GM18867 (cell line): ENCODE results near the gene LAG3.

Source experiments
- ATAC-seq: cut with Tn5 transposase; IDR thresholded peaks from one replicate; pipeline ENCODE4 v1.9.1; 2021; ENCODE audit warnings: mild to moderate bottlenecking, moderate library complexity; ENCODE audit not compliant: unreplicated experiment

Gene LAG3

DNA sequence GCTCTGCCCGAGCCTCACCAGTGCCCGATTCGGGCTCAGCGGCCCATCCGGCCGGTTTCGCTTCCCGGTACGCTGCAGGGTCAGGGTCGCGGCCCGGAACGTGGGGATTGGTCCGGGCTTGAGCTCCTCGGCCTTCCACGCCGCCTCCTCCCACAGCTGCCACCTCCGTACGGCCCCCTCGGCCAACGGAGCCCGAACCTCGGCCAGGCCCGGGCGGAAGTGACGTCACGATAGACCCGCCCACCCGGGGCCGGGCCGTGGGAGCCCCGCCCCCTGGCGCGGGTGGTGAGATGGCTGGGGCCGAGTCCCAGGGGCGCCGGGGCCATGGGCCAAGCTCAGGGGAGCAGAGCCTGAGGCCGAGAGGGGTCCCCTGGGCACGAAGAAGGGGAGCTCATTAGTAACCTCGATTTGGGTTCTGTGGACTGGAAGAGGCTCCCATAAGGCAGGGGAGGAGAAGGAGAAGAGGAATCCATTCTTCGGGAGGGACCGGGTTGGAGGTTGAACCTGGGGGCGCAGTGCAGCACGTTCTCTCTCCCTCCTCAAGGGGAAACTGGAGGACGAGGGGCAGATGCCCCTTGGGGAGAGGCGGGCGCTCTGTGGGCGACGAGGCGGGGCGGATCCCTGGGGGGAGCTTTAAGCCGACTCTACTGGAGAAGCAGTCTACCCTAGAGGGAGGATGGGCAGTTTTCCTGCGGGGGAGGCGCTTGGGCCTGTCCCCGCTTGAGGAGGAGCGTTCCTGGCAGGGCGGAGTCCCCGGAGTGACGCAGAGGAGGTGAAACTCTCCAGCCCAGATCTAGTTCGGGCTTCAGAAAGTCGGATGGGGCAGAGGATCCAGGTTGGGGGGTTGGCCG, 19.2 kb upstream of the LAG3 start, which contains the start of gene MLF2:
MLF2 (minus strand) TSS at position 221 of the 851 bp plus-strand sequence. CDS start 807 bp downstream, outside the sequence.
- peak; percentile 82 for ATAC-seq

DNA sequence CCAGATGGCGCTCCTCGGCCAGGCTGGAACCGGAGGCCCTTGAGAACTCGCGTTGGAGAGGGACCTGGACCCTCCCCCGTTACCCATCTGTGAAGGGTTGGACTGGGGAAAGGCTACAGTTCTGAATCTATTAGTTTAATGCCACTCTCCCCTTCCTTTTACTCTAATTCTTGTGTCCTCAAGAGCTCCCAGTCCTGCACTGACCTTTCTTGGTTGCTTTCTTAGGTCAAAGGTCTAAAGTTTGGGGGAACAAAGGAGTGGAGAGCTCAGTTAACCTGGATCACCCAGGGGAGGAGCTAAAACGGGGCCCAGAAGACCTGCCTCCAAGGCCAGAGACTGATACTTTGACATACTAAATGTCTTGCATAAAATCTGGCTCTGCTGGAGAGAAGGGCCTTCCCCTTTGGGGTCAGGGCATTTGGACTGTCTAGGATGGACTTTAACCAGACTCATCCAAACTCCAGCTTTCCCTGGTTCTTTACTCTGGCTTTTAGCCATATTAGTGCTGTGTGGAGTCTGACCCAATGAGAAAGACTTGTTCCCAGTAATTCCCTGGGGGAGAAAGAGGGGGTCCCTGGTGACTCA, 18.5 kb upstream of the LAG3 start:
- ATAC-seq: no peak

DNA sequence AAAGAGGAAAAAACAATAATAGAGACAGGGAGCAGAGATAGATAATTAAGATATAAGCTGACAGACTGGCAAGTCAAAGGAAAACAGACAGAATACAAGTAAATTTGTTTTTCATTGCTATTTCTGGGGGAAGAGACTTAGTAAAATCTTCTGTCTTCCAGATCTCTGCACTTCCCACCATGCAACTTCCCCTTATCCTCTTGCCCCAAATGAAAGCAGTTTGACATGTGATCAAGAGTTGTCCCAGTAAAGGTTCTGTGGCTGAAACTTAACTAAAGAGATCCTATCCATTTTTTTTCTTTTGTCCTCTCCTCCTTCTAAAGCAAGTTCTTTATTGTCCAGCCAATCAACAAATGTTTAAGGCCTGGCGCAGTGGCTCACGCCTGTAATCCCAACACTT, 17.9 kb upstream of the LAG3 start:
- ATAC-seq: no peak

DNA sequence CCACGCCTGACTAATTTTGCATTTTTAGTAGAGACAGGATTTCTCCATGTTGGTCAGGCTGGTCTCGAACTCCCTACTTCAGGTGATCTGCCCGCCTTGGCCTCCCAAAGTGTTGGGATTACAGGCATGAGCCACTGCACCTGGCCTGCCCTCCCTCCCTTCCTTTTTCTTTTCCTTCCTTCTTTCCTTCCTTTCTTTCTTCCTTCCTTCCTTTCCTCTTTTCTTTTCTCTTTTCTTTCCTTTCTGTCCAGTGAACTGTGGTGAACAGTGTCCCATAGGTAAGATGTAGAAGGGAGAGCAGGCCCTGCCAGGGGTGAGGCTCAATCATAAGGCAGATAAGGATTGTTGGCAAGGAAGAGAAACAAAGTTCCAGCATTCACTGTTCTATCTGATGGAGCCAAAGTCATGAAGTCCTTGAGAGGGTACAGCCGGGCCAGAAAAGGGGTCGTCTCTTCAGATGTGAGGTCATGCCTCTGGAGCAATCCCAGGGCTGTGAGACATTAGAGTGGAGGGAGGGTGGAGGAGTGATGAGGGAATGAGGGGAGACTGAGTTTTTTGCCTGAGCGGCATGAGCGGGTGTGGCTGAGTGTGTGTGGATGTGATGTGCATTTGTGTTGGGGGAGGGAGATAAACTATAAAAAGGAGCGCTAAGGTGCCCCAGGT, 15.2 kb upstream of the LAG3 start:
- no peak for ATAC-seq

DNA sequence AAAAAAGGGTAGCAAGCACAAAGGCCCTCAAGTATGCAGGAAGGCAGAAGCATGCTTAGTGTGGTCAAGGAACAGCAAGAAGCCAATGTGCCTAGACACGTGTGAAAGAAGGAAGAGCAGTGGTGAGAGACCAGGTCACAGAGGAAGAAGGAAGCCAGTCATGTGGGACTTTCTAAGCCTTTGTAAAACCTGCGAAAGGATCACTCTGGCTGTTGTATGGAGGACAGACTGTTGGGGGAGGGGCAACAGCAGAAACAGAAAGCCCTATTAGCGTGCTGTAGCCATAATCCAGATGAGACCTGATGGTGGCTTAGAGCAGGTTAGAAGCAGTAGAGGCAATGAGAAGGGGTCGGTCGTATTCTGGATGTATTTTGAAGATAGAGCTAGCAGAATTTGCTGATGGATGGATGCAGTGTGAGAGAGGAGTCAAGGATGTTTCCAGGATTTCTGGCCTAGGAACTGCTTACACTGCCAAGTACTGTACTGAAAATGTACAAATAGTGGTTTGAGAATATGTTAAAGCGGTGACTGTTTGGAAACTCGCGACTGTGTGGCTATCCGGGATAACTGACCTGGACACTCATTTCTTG, 13.7 kb upstream of the LAG3 start:
- no peak for ATAC-seq

DNA sequence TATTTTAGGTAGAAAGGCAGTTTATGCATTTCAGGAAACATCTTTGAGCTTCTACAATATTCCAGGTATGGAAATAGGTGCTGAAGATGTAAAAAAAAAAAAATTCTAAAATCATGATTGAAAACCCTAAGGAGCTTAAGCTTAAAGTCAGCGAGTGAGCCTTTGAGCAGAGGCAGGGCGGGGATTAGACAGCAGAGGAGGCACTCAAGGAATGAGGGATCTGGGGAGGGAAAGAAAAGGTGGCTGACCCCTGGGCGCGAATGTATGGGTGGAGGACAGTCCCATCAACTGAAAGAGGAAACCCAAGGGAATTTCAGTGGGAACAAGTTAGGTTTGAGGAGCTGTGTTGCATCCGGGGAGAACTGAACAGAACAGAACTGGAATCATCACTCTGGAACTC, 12.6 kb upstream of the LAG3 start:
- ATAC-seq: no peak

DNA sequence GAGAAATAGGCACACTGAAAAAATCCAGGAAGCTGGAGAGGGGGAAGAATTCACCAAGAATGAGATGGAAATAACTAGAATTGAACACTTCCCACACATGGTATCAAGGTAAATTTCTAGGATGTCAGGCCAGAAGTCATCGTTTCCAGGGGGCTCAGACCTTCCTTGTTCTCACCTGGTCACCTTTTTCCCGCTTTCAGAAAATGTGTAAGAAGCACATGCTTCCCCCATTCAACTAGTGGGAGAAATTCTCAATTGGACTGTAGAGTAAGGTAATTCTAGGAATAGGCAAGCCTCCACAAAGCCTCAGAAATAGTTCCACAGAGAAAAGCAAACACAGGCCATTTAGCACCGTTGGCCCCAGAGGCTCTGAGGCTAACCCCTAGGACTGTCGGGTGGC, 8.9 kb upstream of the LAG3 start:
- no peak for ATAC-seq

DNA sequence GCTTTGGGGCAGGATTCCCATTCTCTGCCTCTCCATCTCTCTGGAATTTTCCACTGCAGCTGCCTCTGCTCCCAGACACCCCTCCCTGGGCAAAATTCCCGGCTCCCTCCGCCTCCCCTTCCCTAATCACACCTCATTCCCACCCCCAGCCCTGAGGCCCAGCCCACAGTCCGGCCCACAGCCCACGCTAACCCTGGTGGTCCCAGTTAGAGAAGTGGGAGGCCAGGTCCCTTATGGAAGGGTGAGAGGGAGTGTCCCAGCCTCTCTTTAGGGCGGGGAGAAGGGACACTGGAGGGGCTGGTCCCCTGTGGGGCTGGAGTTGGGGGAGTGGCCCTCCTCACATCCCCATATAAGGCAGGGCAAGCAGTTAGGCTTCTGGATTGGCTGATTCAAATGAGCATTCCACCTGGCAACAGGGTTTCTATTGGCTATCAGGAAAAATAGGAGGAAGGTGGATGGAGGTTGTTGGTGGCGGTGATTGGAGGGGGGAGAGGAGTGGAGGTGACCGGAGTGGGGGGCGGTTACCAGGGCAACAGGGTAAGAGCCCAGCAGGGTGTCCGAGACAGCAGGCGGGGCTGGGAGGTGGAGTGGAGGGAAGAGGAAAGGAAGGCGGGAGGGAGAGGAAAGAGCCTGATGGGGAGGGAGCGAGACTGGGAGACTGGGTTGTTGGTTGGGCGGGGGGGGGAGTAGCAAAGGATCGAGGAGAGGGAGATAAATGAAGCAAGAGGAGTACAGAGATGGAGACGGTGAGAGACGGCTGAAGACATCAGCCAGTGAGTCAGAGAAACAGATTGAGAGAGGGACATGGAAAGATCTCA, 8.1 kb upstream of the LAG3 start:
- ATAC-seq: peak; percentile 77

DNA sequence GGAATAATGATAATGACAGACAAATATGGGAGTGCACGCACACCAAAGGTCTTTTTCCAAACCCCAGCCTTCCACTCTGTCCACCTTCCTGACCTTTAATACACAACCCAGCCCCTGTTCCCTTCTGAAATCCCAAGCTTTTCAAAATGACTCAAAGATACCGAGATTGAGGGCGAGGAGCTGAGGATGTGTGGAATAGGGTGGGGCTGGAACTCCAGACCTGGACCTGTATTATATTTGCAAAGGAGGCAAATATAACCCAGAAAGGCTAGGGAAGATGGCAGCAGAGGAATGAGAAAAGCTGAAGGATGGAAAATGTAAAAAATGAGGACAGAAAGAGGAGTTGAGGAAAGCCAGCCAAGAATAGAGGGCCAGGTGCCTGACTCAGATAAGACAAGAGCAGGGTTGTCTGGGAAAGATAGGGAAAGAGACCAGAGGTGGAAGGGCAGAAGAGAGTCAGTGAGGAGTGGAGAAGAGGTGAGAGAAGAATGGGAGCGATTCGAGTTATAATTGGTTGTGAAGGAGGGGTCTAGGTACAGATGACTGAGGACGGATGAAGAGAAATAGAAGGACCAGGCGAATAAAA, 7.2 kb upstream of the LAG3 start:
- no peak for ATAC-seq

DNA sequence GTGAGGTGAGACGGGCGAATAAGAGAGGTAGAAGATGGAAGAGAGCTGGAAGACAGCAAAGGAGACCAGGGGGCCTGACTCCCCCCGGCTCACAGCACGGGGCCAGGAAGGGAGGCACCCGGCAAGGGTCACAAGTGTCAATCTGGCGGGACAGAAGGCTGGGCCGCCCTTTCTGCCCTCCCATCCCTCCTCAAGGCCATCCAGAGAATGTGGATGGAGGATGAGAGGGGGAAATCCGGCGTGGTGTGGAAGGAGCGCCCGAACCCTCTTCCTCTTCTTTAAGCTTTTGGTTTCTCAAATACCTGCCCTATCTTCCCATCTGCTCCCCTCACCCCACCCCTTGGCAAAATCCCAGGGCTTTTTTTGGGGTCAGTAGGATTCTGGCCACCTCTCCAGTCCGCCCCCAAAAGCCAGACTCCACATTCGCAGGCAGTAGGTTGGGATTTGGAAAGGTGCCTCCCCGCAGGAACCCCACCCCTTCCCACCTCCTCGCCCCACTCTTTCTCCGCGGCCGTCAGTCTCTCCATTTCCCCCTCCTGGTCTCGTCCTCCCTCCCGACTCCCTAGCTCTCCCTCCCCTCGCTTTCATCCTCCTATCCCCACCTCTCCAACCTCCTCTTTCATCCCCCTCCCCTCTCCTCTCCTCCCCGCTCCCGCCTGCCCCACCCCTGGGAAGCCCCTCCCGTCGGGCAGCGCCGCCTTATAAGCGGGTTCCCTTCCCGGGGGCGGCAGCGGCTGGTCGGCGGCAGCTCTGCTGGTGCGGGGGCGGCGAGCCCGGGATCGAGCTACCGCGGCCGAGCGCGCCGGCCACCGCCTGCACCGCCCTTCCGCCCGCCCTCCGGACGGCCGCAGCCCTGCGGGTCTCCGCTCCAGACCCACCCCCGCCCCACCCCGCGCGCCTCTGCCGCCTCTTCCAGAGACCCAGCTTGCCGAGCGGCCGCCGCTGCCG, 6.4 kb upstream of the LAG3 start, which contains the start of gene PTMS:
PTMS (plus strand) TSS at position 730 of the 948 bp plus-strand sequence. CDS start 343 bp downstream, outside the sequence.
- peak; percentile 16 for ATAC-seq

DNA sequence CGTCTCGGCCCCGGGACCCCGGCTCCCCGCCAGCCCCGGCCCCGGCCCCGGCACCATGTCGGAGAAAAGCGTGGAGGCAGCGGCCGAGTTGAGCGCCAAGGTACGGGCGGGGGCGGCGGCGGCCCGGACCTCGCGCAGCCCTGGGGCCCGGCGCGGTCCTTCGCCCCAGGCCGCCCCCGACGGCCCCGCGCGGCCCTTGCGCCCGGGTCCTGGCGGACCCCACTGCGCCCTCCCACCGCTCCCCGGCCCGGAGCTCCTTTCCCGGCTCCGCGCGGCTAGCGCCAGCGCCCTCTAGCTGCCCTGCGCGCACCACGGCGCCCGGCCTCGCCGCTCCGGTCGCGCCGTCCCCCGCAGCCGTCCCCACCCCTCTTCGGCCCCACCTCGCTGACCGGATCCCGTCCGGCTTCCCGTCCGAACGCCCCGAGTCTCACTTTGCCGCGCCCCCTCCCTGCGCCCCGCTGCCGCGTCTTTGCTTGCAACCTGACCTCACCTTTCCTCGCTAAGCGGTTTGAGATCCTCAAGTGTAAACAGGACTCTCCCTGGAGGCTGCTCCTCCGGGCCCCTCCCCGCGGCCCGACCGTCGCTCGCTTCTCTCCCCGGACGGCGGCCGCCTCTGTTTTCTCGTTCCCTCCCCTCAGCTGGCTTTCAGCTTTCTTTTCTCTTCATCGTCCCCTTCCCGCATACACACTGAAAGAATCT, 5.5 kb upstream of the LAG3 start:
- peak; percentile 49 for ATAC-seq

DNA sequence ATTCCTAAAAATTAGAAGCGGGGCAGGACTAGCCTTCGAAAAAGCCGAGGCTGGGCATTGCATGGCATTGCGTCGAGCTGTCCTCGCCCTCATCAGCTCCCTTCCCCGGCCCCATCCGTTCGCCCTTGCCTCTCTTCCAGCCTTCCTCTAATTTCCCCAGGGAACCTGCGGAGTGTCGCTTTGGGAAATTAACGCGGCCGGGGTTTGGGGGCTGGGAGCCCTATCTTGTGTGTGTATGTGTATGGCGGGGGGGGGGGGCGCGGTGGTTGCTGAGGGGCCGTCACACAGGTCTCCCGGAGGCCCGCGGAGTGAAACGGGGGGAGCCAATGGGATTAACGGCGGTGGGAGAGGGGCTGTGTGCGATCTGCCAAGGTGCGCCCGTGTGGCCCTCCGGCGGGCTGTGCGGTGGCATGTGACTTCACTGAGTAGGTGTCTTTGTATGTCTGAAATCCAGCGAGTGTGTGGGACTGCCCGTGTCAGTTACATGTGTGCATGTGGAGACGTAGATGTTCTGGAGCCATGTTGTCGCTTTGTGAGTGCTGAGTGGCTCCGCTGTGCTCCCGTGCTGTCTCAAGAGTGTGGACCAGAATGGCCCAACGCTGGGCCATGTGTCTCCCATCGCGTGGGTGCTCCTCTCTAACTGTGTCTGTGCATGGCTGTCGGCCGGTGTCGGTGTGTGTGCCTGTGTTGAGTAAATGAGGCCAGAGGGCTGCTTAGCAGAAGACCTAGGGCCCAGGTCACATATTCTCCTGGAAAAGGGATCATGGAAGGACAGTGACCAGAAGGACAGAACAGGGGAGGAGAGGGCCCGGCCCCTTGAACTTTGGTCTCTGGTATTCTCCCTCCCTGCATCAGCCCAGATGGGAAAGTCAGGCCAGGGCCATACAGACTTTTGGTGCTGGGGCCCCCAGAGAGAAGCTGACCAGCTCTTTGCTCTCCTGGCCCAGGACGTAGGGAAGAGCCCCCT, 4.7 kb upstream of the LAG3 start:
- no peak for ATAC-seq

DNA sequence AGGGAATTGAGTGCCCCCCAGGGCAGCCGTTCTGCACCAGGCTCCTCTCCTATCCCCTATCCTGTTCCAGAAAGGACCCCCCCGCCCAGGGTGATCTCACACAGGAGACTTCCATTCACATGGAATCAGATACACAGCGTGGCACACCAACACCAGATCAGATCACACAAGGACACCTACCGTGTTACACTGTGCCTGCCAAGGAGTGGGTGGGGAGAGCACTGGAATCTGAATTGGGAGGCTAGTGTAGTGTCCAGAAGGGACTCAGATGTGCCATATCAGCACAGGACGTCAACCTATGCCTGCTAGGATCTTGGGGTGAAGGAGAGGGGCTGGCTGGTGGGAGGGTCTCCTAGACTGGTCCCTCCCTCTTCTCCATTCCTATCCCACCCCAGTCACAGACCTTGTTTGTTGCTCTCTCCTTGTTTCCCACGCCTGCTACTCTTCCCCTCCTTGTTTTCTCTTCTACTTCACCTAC, 3.8 kb upstream of the LAG3 start:
- no peak for ATAC-seq

DNA sequence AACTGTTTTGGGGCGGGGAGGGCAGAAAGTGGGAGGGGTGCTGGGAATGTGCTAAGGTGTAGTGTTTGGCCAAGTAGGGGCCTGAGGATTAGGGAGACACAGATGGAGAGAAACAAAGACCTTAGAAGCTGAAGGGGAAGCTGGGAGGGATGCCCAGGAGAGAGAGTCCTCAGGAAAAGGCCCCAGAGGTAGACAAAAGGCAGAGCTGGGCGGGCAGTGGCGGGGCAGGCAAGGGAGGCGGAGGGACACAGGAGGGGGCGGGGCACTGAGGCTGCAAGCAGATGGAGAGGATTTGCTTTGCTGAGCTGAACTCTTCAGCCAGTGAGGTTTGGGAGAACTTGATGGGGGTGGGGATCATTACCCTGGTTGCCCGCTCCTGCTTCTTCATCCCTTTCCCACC, 3.3 kb upstream of the LAG3 start:
- ATAC-seq: no peak

DNA sequence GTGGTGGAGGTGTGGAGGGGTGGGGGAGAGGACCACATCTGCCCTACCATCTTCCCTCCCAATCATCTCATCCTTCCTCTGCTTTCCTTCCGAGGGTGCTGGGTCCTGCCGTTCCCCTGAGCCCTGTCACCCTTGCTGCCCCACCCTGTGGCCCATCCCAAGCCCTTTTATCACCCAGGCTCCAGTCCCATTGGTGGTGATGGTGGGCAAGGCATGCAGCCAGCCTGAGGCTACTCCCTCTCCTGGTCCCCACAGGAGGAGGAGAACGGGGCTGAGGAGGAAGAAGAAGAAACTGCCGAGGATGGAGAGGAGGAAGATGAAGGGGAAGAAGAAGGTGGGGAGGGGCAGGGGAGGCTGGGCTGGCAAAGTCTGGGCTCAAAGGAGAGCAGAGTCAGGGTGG, 2.7 kb upstream of the LAG3 start:
- no peak for ATAC-seq

DNA sequence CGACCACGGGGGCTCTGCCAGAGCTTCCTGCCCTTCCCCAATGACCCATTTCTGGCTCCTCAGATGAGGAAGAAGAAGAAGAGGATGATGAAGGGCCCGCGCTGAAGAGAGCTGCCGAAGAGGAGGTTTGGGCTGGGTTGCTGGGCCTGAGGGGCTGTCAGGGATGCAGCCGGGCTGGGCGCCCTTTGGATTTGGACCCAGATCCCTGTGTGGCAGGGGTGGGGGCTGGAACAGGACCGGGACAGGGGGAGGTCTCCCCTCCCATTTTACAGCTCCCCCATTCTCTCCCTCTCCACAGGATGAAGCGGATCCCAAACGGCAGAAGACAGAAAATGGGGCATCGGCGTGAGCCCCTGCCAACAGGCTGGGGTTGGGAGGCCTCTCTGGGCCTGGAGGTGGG, 2.2 kb upstream of the LAG3 start:
- ATAC-seq: no peak

DNA sequence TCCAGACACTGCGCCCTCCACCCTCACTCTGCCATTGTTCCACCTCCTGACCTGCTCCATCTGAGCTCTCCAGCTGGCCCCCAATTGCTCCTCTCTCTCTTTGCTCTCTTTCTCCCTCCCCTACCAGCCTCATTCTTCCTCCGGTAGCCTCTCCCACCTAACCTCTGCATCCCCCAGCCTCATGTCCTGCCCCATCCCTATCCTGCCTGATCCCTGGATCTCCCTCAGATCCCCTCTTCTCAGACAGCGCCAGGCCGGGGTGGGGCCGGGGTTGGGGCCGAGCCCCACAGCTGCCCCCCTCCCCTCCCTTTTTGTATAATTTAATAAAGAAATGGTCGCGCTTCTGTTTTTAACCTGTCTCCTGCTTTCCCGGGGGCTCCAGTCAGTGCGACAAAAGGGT, 1.7 kb upstream of the LAG3 start:
- ATAC-seq: no peak
